ENCODE measurements around the gene ENTPD8. TPM values are rescaled to one million over a fixed set of nuclear protein-coding genes. Genes with fewer than 3 reads are reported as not detected.

ENTPD8 gene
- total and polyA plus RNA-seq, 2 donors (not counting 3 experiments of a cell fraction or from before 2014, with no cell fraction given), result 0.44 to 0.51 TPM

GRCh38 chr9:137394866-137395665 is 46.1 kb downstream of the ENTPD8 start:
- dilution Hi-C loops (cut with MboI; ENCODE audit: extremely low pct_ligation_motif_present, low sequenced_read_pairs) (no loop called here), intact Hi-C loops (cut with micrococcal nuclease) (no loop called here)
- H3K9ac ChIP-seq (replicated peaks; ENCODE audit: extremely low read depth, insufficient read depth, low read length), result no peak overlapping the region
- no peaks in the 10 kb centered on the region for H3K9me1 ChIP-seq (replicated peaks; ENCODE audit: control insufficient read depth, extremely low read depth, insufficient read depth, low read length)
- TF ChIP-seq FOS (IDR thresholded peaks at IDR 0.05; ENCODE audit: borderline replicate concordance, insufficient read depth, low read length), result no peak
- TF ChIP-seq MYC (IDR thresholded peaks at IDR 0.05; ENCODE audit: low read depth, low read length), result no peak
- TF ChIP-seq POLR2A (IDR thresholded peaks at IDR 0.05; ENCODE audit: low read depth, low read length), result no peak
- no peak for TF ChIP-seq EZH2 (IDR thresholded peaks at IDR 0.05; ENCODE audit: borderline replicate concordance, low read depth, low read length, severe bottlenecking)
- no peak for TF ChIP-seq GATA2 (IDR thresholded peaks at IDR 0.05; ENCODE audit: insufficient read depth, insufficient read length, low read depth, low read length)
- TF ChIP-seq CTCF (IDR thresholded peaks at IDR 0.05; ENCODE audit: extremely low read depth in 1 of 2, insufficient read depth in 1 of 2, low read depth in 1 of 2, low read length in 2 of 2), result no peak
- no peak for TF ChIP-seq JUN (IDR thresholded peaks at IDR 0.05; ENCODE audit: borderline replicate concordance, insufficient read depth, insufficient read length, low read depth)
- ChIA-PET CTCF (interaction anchor here (0.6 kb wide), 1 partner anchor 13 kb away, joined by 3 read pairs; no protein-coding TSS in a partner anchor), POLR2A (no interaction called here)
- H3K36me3 ChIP-seq (ENCODE audit: control insufficient read depth in 2 of 2, extremely low read depth in 1 of 2, insufficient read depth in 2 of 2, low read length in 2 of 2), result peaks cover 0 to 4% of the 10 kb centered on the region in 2 experiments
- H3K79me2 ChIP-seq (ENCODE audit: control insufficient read depth, insufficient read depth, low read length), result no peaks in the 10 kb centered on the region
- no peak for DNase-seq (ENCODE audit: low read depth, low spot score)
- H3K4me1 ChIP-seq (ENCODE audit: control insufficient read depth, extremely low read depth, insufficient read depth, low read length), result no peaks in the 10 kb centered on the region
- BruUV-seq (replicated peaks), result no TSS peak
- no peak for FAIRE-seq
- H3K4me2 ChIP-seq (ENCODE audit: insufficient read depth, low read length), result no peak overlapping the region
- no peak overlapping the region for H3K27ac ChIP-seq (ENCODE audit: insufficient read depth, low read depth, low read length)
- H3K27me3 ChIP-seq (ENCODE audit: control insufficient read depth in 2 of 2, insufficient read depth in 2 of 2, low read length in 2 of 2), result no peaks in the 10 kb centered on the region
- H3K4me3 ChIP-seq (replicated peaks in 1 of 3; ENCODE audit: insufficient read depth in 1 of 3, low read depth in 1 of 3, low read length in 3 of 3), result no peak overlapping the region
- H3K9me3 ChIP-seq (replicated peaks; ENCODE audit: control insufficient read depth, insufficient read depth, low read length), result no peaks in the 10 kb centered on the region
- H2AFZ ChIP-seq (ENCODE audit: low read depth, low read length), result no peak overlapping the region
- H4K20me1 ChIP-seq (replicated peaks; ENCODE audit: control insufficient read depth, extremely low read depth, insufficient read depth, low read length), result no peaks in the 10 kb centered on the region

Data from endothelial cell of umbilical vein (primary cell).